HepG2 (cell line): ENCODE results near the gene LAMA1. TPM values are rescaled to one million over a fixed set of nuclear protein-coding genes. Genes with fewer than 3 reads are reported as not detected.
"Not testable (repeated sequence)": the region's sequence is repeated elsewhere in the genome, so short reads cannot be mapped to it uniquely, and the experiment has no call there.

Experiments
- ATAC-seq: fragments of 200-7000 bp; cut with Tn5 transposase; 3 replicates; pipeline ENCODE4 v1.9.1; 2020; ENCODE audit warnings: mild to moderate bottlenecking, moderate library complexity
- BruUV-seq: library from RNA; stranded (reverse); fragments of 400-500 nt; replicated peaks from 2 replicates; lab custom pipeline; 2021; lab: Mats Ljungman, UMichigan
- CTCF ChIA-PET: fragments of 300-600 bp; formaldehyde crosslinking; extraction: SDS; loops from one replicate; lab custom pipeline; 2021; ENCODE audit warnings: low total read pairs, inconsistent platforms, low intra/inter-chr PET ratio; lab: Yijun Ruan, JAX
- POLR2A ChIA-PET: fragments of 350-600 bp; sonication (Branson Sonifier 250); formaldehyde crosslinking; loops from one replicate; lab custom pipeline; 2020; ENCODE audit warnings: antibody characterized with exemption, inconsistent platforms; lab: Yijun Ruan, JAX
- DNase-seq: peaks from one replicate; pipeline ENCODE4 v3.0.0-alpha.2; 2015; ENCODE audit warnings: low spot score
- FAIRE-seq: peaks from 3 replicates; lab custom pipeline; 2011; peaks lifted over from hg19 to GRCh38; lab: Jason Lieb, UNC
- H2AFZ ChIP-seq: one replicate; pipeline ENCODE4 v1.6.1; 2011; ENCODE audit warnings: low read length, inconsistent platforms
- H3K27ac ChIP-seq: fragments of 300-600 bp; 3 replicates; pipeline ENCODE4 v1.8.0; 2011; ENCODE audit warnings: mixed run types, mild to moderate bottlenecking, mixed read lengths, low read length, inconsistent platforms; ENCODE audit not compliant: insufficient read depth; ENCODE audit errors: extremely low read length
- H3K27me3 ChIP-seq, 2 experiments: fragments of 200-600 bp in 1 of 2; 2 replicates in 1 of 2; 3 replicates in 1 of 2; pipeline versions ENCODE4 v1.6.0 to v1.8.0; 2011; ENCODE audit warnings: low read length in 2 of 2, mild to moderate bottlenecking in 2 of 2, moderate library complexity in 2 of 2, inconsistent platforms in 1 of 2; ENCODE audit not compliant: insufficient read depth in 2 of 2, control insufficient read depth in 1 of 2
- H3K36me3 ChIP-seq, 2 experiments: fragments of 200-600 bp in 1 of 2; replicated peaks in 1 of 2; 2 replicates in 1 of 2; 3 replicates in 1 of 2; pipeline versions ENCODE4 v1.5.1 to v1.8.0; 2011; ENCODE audit warnings: low read length in 2 of 2, inconsistent platforms in 1 of 2; ENCODE audit not compliant: insufficient read depth in 2 of 2, control insufficient read depth in 1 of 2
- H3K4me1 ChIP-seq: 2 replicates; pipeline ENCODE4 v1.5.1; 2012; ENCODE audit warnings: low read length, inconsistent platforms; ENCODE audit not compliant: insufficient read depth
- H3K4me2 ChIP-seq: 2 replicates; pipeline ENCODE4 v1.6.0; 2011; ENCODE audit warnings: low read depth, low read length, inconsistent platforms
- H3K4me3 ChIP-seq, 3 experiments: fragments of 200-600 bp in 1 of 3; sonication (generic), shearing (Covaris generic) in 1 of 3; replicated peaks in 1 of 3; 2 replicates each; pipeline ENCODE4 v1.5.1; 2011 to 2016; ENCODE audit warnings: low read length in 3 of 3, inconsistent platforms in 2 of 3, low read depth in 2 of 3, mild to moderate bottlenecking in 2 of 3, control low read depth in 1 of 3, mixed read lengths in 1 of 3; ENCODE audit not compliant: insufficient read depth in 1 of 3
- H3K79me2 ChIP-seq: one replicate; pipeline ENCODE4 v1.6.1; 2011; ENCODE audit warnings: low read length, inconsistent platforms; ENCODE audit not compliant: insufficient read depth
- H3K9ac ChIP-seq: 2 replicates; pipeline ENCODE4 v1.6.0; 2011; ENCODE audit warnings: mild to moderate bottlenecking, low read depth, low read length, inconsistent platforms; ENCODE audit not compliant: insufficient read depth
- H3K9me3 ChIP-seq: 2 replicates; pipeline ENCODE4 v1.5.1; 2012; ENCODE audit warnings: mild to moderate bottlenecking, low read length
- H4K20me1 ChIP-seq: 2 replicates; pipeline ENCODE4 v1.6.0; 2011; ENCODE audit warnings: inconsistent platforms, mild to moderate bottlenecking, low read length, moderate library complexity; ENCODE audit not compliant: insufficient read depth
- MAFF ChIP-seq: IDR thresholded peaks from 2 replicates; pipeline ENCODE4 v1.6.1; 2011; ENCODE audit warnings: low read depth, low read length, improper control_type of control experiment
- MAFK ChIP-seq, 2 experiments: IDR thresholded peaks in 1 of 2; conservative IDR thresholded peaks in 1 of 2; 2 replicates each; pipeline ENCODE4 v1.6.1; 2011; ENCODE audit warnings: improper control_type of control experiment in 2 of 2, low read length in 2 of 2
- PTBP1 ChIP-seq: fragments of 200-400 bp; formaldehyde crosslinking; IDR thresholded peaks from 2 replicates; pipeline ENCODE4 v1.6.1; 2018; ENCODE audit warnings: low read length, low read depth; ENCODE audit not compliant: poor library complexity, severe bottlenecking
- WGBS: methylation state at CpG from one replicate; pipeline ENCODE4 v1.1.6; 2017; ENCODE audit warnings: low lambda C conversion rate; 5-methylcytosine and 5-hydroxymethylcytosine counted together
- in situ Hi-C: cut with HindIII; loops from 2 replicates; pipeline ENCODE4 v1.10.0; 2017; ENCODE audit warnings: low pct_unique_long_range_greater_than_20kb; ENCODE audit not compliant: extremely low pct_ligation_motif_present
- intact Hi-C: fragments of 100-400 bp; cut with micrococcal nuclease; formaldehyde crosslinking; loops from one replicate; pipeline ENCODE4 v1.10.0; 2022; ENCODE audit not compliant: unreplicated experiment
- polyA plus RNA-seq, 8 experiments: library from polyadenylated mRNA; depleted of rRNA in 3 of 8; stranded (reverse) in 7 of 8; unstranded in 1 of 8; fragments of >200 nt; fragmentation: Illumina TruSeq in 4 of 8; extraction: Trizol in 4 of 8; gene quantifications; 2 replicates each; pipeline versions ENCODE4 v1.2.1 to v1.2.3, GENCODE V29; 2011 to 2016; ENCODE audit warnings: low read depth in 4 of 8, missing spikeins in 1 of 8, mixed read lengths in 1 of 8; ENCODE audit not compliant: insufficient read depth in 1 of 8
- total RNA-seq, 5 experiments: library from RNA; depleted of rRNA; stranded (reverse); fragments of >200 nt; fragmentation: Illumina TruSeq; extraction: Trizol; gene quantifications; 2 replicates each; pipeline ENCODE4 v1.2.3, GENCODE V29; 2016; ENCODE audit warnings: low read depth in 1 of 5

LAMA1 gene
- total and polyA plus RNA-seq, 2 of the 13 experiments (the other 11 are each of a cell fraction or from before 2014, with no cell fraction given) = 0.05 to 0.44 TPM

GRCh38 chr18:7144921-7145320 is 27.3 kb upstream of the LAMA1 start:
- H3K4me2 ChIP-seq, FAIRE-seq, H3K79me2 ChIP-seq, in situ Hi-C loops, intact Hi-C loops, CTCF ChIA-PET, BruUV-seq, H3K27me3 ChIP-seq, H2AFZ ChIP-seq, H4K20me1 ChIP-seq, H3K4me3 ChIP-seq, H3K9me3 ChIP-seq, ATAC-seq, POLR2A ChIA-PET, H3K27ac ChIP-seq, H3K36me3 ChIP-seq, H3K4me1 ChIP-seq, H3K9ac ChIP-seq, DNase-seq: not testable (repeated sequence)
- 83% methylated on average over 12 of the region's 12 CpGs for WGBS

GRCh38 chr18:7141287-7141686 is 23.7 kb upstream of the LAMA1 start:
- BruUV-seq = no TSS peak
- Histone ChIP-seq H3K4me3 (no peak overlapping the region), H3K79me2 (no peaks in the 10 kb centered on the region), H2AFZ (no peak overlapping the region), H3K4me2 (no peak overlapping the region), H3K4me1 (no peaks in the 10 kb centered on the region), H3K9ac (no peak overlapping the region), H3K9me3 (no peaks in the 10 kb centered on the region), H3K36me3 (no peaks in the 10 kb centered on the region), H4K20me1 (no peaks in the 10 kb centered on the region), H3K27ac (no peak overlapping the region), H3K27me3 (no peaks in the 10 kb centered on the region)
- in situ Hi-C loops (no loop called here), intact Hi-C loops (no loop called here)
- DNase-seq = no peak
- TF ChIP-seq MAFF (peak; percentile 66), PTBP1 (no peak), MAFK (conservative IDR thresholded peaks at IDR 0.05 in 1 of 2, IDR thresholded peaks at IDR 0.05 in 1 of 2; ENCODE audit: low read length in 2 of 2) (peak; percentile 67 to 80)
- FAIRE-seq = no peak
- no peak for ATAC-seq
- CTCF ChIA-PET = no interaction called here
- POLR2A ChIA-PET = no interaction called here
